Suprapubic skin (tissue), 4 donors: ENCODE results near the gene IPO5.

ENCODE experiments used
- EP300 ChIP-seq: sonication (generic); formaldehyde crosslinking; IDR thresholded peaks from one replicate; pipeline ENCODE4 v1.6.1; 2017; ENCODE audit warnings: antibody characterized with exemption
- POLR2A ChIP-seq, 2 donors: fragments of 450-650 bp; IDR thresholded peaks; one replicate each; pipeline ENCODE4 v1.6.1; 2017; ENCODE audit warnings: antibody characterized with exemption in 2 of 2, mild to moderate bottlenecking in 2 of 2, moderate library complexity in 2 of 2
- POLR2AphosphoS5 ChIP-seq, 3 donors: sonication (generic); formaldehyde crosslinking; IDR thresholded peaks; one replicate each; pipeline ENCODE4 v1.6.1; 2017; ENCODE audit warnings: antibody characterized with exemption in 3 of 3
- TF ChIP-seq, protein P1 (sequence below), 2 donors: fragments of 200-600 bp in 1 of 2; fragments of 450-650 bp in 1 of 2; sonication (generic) in 1 of 2; IDR thresholded peaks; one replicate each; pipeline ENCODE4 v1.5.1; 2016 to 2019; ENCODE audit warnings: antibody characterized with exemption in 2 of 2, mild to moderate bottlenecking in 1 of 2, moderate library complexity in 1 of 2

DNA sequence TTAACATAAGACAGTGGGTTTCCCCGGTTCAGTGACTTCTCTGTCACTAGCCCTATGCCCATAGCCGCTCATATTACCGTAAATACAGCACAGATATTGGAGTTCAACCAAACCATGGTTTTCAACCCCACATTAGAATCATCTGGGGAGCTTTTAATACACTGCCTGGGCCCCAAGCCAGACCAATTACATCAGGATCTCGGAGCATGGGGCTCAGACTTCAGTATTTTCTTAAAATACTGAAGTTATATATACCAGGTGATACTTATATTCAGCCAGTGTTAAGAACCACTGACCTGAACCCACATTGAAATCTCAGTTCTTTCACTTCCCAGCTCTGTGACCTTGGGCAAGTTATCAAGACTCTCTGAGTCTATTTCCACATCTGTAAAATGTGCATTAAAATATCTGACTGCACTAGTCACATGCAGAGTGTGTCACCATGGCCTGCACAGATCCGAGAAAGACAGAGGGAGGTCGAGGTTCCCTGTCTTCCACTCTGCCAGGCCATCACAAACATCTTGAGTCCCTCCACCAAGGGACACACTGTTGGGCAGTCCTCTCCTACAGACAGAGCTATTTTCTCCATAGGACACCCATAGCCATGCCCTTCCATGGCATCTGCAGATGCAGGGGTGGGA is 32.2 kb upstream of the IPO5 start:
- TF ChIP-seq, protein P1, sequence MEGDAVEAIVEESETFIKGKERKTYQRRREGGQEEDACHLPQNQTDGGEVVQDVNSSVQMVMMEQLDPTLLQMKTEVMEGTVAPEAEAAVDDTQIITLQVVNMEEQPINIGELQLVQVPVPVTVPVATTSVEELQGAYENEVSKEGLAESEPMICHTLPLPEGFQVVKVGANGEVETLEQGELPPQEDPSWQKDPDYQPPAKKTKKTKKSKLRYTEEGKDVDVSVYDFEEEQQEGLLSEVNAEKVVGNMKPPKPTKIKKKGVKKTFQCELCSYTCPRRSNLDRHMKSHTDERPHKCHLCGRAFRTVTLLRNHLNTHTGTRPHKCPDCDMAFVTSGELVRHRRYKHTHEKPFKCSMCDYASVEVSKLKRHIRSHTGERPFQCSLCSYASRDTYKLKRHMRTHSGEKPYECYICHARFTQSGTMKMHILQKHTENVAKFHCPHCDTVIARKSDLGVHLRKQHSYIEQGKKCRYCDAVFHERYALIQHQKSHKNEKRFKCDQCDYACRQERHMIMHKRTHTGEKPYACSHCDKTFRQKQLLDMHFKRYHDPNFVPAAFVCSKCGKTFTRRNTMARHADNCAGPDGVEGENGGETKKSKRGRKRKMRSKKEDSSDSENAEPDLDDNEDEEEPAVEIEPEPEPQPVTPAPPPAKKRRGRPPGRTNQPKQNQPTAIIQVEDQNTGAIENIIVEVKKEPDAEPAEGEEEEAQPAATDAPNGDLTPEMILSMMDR (IDR thresholded peaks at IDR 0.05), result no peak
- no peak for TF ChIP-seq POLR2A (IDR thresholded peaks at IDR 0.05)
- no peak for TF ChIP-seq POLR2AphosphoS5 (IDR thresholded peaks at IDR 0.05)
- TF ChIP-seq EP300, result no peak
